ENCODE data around the gene SMIM43. TPM values are rescaled to one million over a fixed set of nuclear protein-coding genes. Genes with fewer than 3 reads are reported as not detected.

SMIM43 gene
- total and polyA plus RNA-seq, 4 donors: 0.07 to 18.2 (median 0.16) TPM

GRCh38 chr4:121771869-121772268 lies 6.9 kb upstream of the SMIM43 start:
- ATAC-seq (ENCODE audit: insufficient read depth, low FRiP score) (no peak), DNase-seq (no peak)
- Histone ChIP-seq H3K9me3 (ENCODE audit: control insufficient read depth in 4 of 4, insufficient read depth in 3 of 4, low read length in 3 of 4) (peaks cover 0 to 2% (median 0%) of the 10 kb centered on the region in 4 donors), H3K36me3 (ENCODE audit: control insufficient read depth in 4 of 4, insufficient read depth in 4 of 4, low read length in 4 of 4) (no peaks in the 10 kb centered on the region), H3K27me3 (ENCODE audit: control insufficient read depth in 3 of 3, insufficient read depth in 3 of 3, low read length in 2 of 3) (no peaks in the 10 kb centered on the region), H3K27ac (ENCODE audit: low read depth in 1 of 2, low read length in 1 of 2) (no peak overlapping the region), H3K4me1 (ENCODE audit: control insufficient read depth in 5 of 5, insufficient read depth in 5 of 5, low read length in 5 of 5) (no peaks in the 10 kb centered on the region), H3K9ac (ENCODE audit: insufficient read depth in 1 of 2, low read length in 2 of 2) (no peak overlapping the region), H3K4me3 (no peak overlapping the region)
- 92 to 93% methylated on average over 1 of the region's 1 CpG for WGBS, 2 donors
- no peak for TF ChIP-seq CTCF (IDR thresholded peaks at IDR 0.05; ENCODE audit: control extremely low read depth, extremely low read depth)

- Histone ChIP-seq H3K9ac (ENCODE audit: insufficient read depth in 1 of 2, low read length in 2 of 2) (no peak overlapping the region), H3K36me3 (ENCODE audit: control insufficient read depth in 4 of 4, insufficient read depth in 4 of 4, low read length in 4 of 4) (no peaks in the 10 kb centered on the region), H3K4me1 (ENCODE audit: control insufficient read depth in 5 of 5, insufficient read depth in 5 of 5, low read length in 5 of 5) (peaks cover 0 to 10% (median 4%) of the 10 kb centered on the region in 5 donors), H3K27me3 (ENCODE audit: control insufficient read depth in 3 of 3, insufficient read depth in 3 of 3, low read length in 2 of 3) (peaks cover 0 to 9% (median 5%) of the 10 kb centered on the region in 3 donors), H3K9me3 (ENCODE audit: control insufficient read depth in 4 of 4, insufficient read depth in 3 of 4, low read length in 3 of 4) (peaks cover 0 to 4% (median 0%) of the 10 kb centered on the region in 4 donors), H3K27ac (ENCODE audit: low read depth in 1 of 2, low read length in 1 of 2) (no peak overlapping the region), H3K4me3 (no peak overlapping the region)
- TF ChIP-seq CTCF (IDR thresholded peaks at IDR 0.05; ENCODE audit: control extremely low read depth, extremely low read depth): no peak
- DNase-seq (no peak), ATAC-seq (ENCODE audit: insufficient read depth, low FRiP score) (no peak)
- WGBS, 2 donors: 80 to 97% methylated on average over 2 of the region's 2 CpGs
Measured at GRCh38 chr4:121769341-121769740, 4.4 kb upstream of the SMIM43 start.

- no peak for TF ChIP-seq CTCF (IDR thresholded peaks at IDR 0.05; ENCODE audit: control extremely low read depth, extremely low read depth)
- H3K9ac ChIP-seq (ENCODE audit: insufficient read depth in 1 of 2, low read length in 2 of 2): no peak overlapping the region
- 92 to 97% methylated on average over 4 of the region's 4 CpGs for WGBS, 2 donors
- H3K4me3 ChIP-seq: no peak overlapping the region
- DNase-seq (no peak), ATAC-seq (ENCODE audit: insufficient read depth, low FRiP score) (no peak)
- peaks cover 0 to 4% (median 0%) of the 10 kb centered on the region in 4 donors for H3K9me3 ChIP-seq (ENCODE audit: control insufficient read depth in 4 of 4, insufficient read depth in 3 of 4, low read length in 3 of 4)
- peaks cover 3 to 21% (median 21%) of the 10 kb centered on the region in 3 donors for H3K27me3 ChIP-seq (ENCODE audit: control insufficient read depth in 3 of 3, insufficient read depth in 3 of 3, low read length in 2 of 3)
- H3K27ac ChIP-seq (ENCODE audit: low read depth in 1 of 2, low read length in 1 of 2): no peak overlapping the region
- H3K4me1 ChIP-seq (ENCODE audit: control insufficient read depth in 5 of 5, insufficient read depth in 5 of 5, low read length in 5 of 5): peaks cover 0 to 10% (median 4%) of the 10 kb centered on the region in 5 donors
- H3K36me3 ChIP-seq (ENCODE audit: control insufficient read depth in 4 of 4, insufficient read depth in 4 of 4, low read length in 4 of 4): no peaks in the 10 kb centered on the region
Measured at GRCh38 chr4:121767166-121767565, 2.2 kb upstream of the SMIM43 start.

DNA sequence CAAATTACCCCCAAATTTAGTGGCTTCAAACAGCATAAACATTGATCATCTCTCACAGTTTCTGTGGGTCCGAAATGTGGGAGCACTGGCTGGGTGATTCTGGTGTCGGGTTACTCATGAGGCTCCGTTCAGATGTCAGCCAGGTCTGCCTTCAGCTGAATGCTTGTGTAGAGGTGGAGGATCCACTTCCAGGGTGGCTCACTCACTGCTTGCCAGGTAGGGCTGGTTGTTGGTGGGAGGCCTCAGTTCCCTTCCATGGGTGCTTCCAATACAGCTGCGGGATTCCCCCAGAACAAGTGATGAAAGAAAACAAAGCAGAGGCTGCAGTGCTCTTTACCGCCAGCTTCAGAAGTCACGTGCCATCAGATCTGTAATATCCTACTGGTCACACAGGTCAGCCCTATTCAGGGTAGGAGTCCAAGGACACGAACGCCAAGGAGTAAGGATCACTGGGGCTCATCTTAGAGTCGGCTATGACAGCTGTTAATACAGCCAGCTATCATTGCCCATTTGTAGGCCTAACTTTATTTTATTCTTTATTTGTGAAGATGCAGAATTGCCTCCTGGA lies 1.1 kb upstream of the SMIM43 start:
- 90 to 95% methylated on average over 9 of the region's 9 CpGs for WGBS, 2 donors
- no peak for DNase-seq
- Histone ChIP-seq H3K27me3 (ENCODE audit: control insufficient read depth in 3 of 3, insufficient read depth in 3 of 3, low read length in 2 of 3) (peaks cover 3 to 23% (median 21%) of the 10 kb centered on the region in 3 donors), H3K27ac (ENCODE audit: low read depth in 1 of 2, low read length in 1 of 2) (no peak overlapping the region), H3K9me3 (ENCODE audit: control insufficient read depth in 4 of 4, insufficient read depth in 3 of 4, low read length in 3 of 4) (peaks cover 0 to 4% (median 0%) of the 10 kb centered on the region in 4 donors), H3K9ac (ENCODE audit: insufficient read depth in 1 of 2, low read length in 2 of 2) (no peak overlapping the region), H3K4me1 (ENCODE audit: control insufficient read depth in 5 of 5, insufficient read depth in 5 of 5, low read length in 5 of 5) (peaks cover 0 to 10% (median 4%) of the 10 kb centered on the region in 5 donors), H3K36me3 (ENCODE audit: control insufficient read depth in 4 of 4, insufficient read depth in 4 of 4, low read length in 4 of 4) (no peaks in the 10 kb centered on the region), H3K4me3 (no peak overlapping the region)
- no peak for ATAC-seq (ENCODE audit: insufficient read depth, low FRiP score)
- TF ChIP-seq CTCF (IDR thresholded peaks at IDR 0.05; ENCODE audit: control extremely low read depth, extremely low read depth): no peak

All from lung (tissue), 12 donors.